Epithelial cell of esophagus (primary cell): Measurements from ENCODE around the gene SIK2.
A peak's percentile ranks its signal among the peaks of the same experiment; 100 is the strongest.

Experiments
- DNase-seq: peaks from one replicate; pipeline ENCODE4 v3.0.0; 2010; ENCODE audit warnings: low read depth
- H3K4me3 ChIP-seq: 2 replicates; pipeline ENCODE4 v1.5.1; 2011; ENCODE audit warnings: mild to moderate bottlenecking, low read length, control low read depth
- TF ChIP-seq, protein P1 (sequence below): IDR thresholded peaks from 2 replicates; pipeline ENCODE4 v1.5.1; 2011; ENCODE audit warnings: low read depth, mild to moderate bottlenecking, low read length, control low read depth, inconsistent platforms; ENCODE audit not compliant: insufficient read depth; ENCODE audit errors: missing control alignments

Gene SIK2

DNA sequence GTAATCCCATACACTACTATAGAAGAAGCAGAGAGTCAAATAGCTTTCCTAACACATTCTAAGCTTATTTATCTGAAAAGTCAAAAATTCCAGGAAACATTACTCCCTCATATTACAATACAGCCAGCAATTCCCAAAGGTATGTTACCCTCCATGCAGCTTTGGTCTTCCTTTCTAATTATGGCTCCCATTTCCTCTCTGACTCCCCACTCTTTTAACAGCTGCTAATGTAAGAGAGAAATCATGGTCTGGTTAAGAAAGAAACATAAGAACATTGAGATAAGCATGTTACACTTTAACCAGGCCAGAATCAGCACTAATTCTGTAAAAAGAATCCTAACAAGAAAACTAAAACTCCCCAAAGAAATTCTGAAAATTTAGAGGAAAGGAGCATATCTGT lies 157.1 kb downstream of the SIK2 start:
- no peak for DNase-seq
- no peak overlapping the region for H3K4me3 ChIP-seq
- TF ChIP-seq, protein P1, sequence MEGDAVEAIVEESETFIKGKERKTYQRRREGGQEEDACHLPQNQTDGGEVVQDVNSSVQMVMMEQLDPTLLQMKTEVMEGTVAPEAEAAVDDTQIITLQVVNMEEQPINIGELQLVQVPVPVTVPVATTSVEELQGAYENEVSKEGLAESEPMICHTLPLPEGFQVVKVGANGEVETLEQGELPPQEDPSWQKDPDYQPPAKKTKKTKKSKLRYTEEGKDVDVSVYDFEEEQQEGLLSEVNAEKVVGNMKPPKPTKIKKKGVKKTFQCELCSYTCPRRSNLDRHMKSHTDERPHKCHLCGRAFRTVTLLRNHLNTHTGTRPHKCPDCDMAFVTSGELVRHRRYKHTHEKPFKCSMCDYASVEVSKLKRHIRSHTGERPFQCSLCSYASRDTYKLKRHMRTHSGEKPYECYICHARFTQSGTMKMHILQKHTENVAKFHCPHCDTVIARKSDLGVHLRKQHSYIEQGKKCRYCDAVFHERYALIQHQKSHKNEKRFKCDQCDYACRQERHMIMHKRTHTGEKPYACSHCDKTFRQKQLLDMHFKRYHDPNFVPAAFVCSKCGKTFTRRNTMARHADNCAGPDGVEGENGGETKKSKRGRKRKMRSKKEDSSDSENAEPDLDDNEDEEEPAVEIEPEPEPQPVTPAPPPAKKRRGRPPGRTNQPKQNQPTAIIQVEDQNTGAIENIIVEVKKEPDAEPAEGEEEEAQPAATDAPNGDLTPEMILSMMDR, result no peak

DNA sequence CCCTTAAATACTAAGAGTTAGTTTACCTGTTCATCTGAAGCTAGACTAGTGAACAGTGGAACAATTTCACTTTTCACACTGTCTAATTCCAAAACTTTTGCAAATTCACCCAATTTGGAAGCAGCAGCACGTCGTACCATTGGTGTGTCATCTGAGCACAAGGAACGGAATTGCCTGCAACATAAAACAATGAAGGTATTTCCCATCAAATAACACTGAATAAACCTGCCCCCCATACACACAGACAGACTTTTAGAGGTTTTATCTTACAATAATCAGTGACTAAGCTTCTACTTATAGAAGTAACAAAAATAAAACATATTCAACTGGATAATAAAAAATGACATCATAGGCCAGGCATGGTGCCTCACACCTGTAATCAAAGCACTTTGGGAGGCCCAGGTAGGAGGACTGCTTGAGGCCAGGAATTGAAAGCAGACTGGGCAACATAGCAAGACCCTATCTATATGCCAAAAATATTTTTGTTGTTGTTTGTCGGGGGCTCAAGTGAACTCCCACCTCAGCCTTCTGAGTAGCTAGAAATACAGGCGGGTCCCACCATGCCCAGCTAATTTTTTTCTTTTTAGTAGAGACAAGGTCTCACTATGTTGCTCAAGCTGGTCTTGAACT lies 157.6 kb downstream of the SIK2 start:
- TF ChIP-seq, protein P1, result no peak
- no peak for DNase-seq
- H3K4me3 ChIP-seq, result no peak overlapping the region

DNA sequence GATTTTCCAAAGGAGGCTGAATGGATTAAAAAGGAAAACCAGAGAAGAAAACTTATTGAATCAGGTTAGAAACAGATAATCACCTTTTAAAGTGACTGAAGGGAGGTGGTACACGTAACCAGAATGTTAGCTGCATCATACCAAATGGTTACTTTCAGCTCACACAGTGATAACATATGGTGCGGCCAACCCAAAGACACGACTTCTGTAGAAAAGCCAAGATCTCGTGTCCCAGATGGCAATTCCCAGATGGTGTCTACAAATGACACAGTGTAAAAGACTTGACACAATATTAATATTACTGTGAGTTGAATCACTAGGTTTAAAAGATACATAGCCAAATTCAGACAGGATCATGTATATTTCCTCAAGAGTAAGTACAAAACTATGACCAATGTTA lies 158.8 kb downstream of the SIK2 start:
- no peak overlapping the region for H3K4me3 ChIP-seq
- TF ChIP-seq, protein P1, result no peak
- no peak for DNase-seq

DNA sequence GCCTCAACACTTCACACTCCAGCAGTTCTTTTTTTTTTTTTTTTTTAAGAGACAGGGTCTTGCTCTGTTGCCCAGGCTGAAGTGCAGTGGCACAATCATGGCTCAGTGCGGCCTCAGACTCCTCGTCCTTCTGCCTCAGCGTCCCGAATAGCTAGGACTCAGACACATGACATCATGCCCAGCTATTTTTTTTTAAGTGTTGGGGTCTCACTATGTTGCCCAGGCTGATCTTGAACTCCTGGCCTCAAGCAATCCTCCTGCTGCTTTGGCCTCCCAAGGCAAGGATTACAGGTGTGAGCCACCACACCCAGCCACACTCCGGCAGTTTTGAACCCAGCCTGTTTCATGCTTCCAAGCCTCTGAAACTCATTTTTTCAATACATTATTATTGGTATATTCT lies 160.3 kb downstream of the SIK2 start:
- no peak overlapping the region for H3K4me3 ChIP-seq
- TF ChIP-seq, protein P1, result no peak
- DNase-seq, result no peak

DNA sequence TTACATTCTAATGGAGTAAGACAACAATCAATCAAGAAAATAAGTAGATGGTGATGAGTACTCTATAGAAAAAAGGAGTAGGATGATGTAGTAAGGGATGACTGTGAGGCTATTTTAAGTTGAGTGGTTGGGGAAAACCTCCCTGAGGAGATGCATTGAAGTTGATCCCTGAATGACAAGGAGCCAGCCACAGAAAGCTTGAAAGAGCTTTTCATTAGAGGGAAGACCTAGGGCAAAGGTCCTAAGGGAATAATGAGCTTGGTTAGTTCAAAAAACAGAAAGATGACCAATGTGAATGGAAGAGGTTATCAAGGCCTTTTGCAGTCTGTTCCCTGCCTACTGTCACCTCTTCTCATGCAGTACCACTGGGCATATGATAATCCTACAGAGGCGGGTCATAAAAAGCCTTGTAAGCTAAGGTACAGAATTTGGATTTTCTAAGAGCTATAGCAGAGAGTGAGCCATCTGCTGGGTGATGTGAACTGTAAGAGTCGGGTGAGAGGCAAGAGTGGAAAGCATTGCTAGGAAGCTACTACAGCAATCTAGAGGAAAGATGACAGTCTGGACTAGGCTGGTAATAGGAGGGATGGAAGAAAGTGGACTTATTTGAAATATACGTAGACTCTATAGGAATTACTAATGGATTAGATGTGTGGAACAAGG lies 160.9 kb downstream of the SIK2 start:
- no peak overlapping the region for H3K4me3 ChIP-seq
- TF ChIP-seq, protein P1, result peak; percentile 18
- no peak for DNase-seq

DNA sequence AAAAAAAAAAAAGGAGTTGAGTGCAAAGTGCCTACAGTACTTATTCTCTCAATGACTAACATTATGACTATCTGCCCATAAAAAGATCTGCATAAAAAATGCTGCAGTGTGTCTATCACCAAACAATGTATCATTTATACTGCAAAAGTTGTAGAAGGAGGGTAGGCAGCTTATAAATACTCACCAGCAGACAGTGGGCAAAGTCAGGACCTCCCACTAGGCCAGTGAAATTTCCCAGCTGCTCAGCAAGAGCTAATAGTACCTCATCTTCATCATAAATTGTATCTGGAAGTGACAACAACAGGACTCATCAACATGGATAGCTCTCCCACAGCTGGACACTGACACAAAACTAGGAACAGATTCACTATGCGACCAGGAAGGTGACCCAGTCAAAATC lies 162.4 kb downstream of the SIK2 start:
- H3K4me3 ChIP-seq, result peak overlapping the region; percentile 89
- no peak for DNase-seq
- TF ChIP-seq, protein P1, result no peak
